NCI-H1694 (cell line): ENCODE data around the gene KATNAL2.
"Not testable (repeated sequence)": the region's sequence is repeated elsewhere in the genome, so short reads cannot be mapped to it uniquely, and the experiment has no call there.

Experiments used
- DNase-seq: peaks from one replicate; lab custom pipeline; 2025; lab: John Stamatoyannopoulos, UW

The KATNAL2 gene

GRCh38 chr18:47034591-47034990, 117.2 kb downstream of the KATNAL2 start:
- DNase-seq = not testable (repeated sequence)

GRCh38 chr18:47035156-47035671, 117.8 kb downstream of the KATNAL2 start, which contains the start of gene ELOA2:
TSS of gene ELOA2 (minus strand) at chr18:47035621. CDS start at chr18:47035264, 357 bp downstream.
- DNase-seq = no peak

DNA sequence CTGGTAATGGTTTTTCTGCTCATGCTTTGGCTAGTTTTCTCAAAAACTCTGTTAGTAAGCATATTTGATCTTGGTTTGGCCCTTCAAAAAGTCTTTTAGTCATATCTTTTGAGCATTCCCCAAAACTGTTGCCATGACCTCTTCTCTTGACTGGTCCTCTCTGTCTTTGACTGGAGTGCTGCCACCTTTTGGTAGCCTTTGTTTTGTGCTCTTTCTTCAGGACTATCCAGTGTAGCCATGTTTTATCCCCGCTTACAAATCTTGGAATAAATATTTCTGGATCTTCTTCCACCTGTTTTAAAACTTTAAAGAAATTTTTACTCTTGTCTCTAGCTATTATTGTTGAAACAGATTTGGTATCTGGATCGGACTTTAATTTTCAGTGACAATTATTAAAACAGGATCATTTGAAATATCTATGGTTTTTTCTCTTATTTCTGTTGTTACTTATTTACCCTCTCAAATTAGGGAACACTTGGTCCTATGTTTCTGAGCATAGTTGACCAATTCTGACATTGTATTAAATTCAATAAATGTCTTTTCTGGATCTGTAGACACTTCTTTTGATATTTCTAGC, 119.0 kb downstream of the KATNAL2 start:
- peak; percentile 0 for DNase-seq

DNA sequence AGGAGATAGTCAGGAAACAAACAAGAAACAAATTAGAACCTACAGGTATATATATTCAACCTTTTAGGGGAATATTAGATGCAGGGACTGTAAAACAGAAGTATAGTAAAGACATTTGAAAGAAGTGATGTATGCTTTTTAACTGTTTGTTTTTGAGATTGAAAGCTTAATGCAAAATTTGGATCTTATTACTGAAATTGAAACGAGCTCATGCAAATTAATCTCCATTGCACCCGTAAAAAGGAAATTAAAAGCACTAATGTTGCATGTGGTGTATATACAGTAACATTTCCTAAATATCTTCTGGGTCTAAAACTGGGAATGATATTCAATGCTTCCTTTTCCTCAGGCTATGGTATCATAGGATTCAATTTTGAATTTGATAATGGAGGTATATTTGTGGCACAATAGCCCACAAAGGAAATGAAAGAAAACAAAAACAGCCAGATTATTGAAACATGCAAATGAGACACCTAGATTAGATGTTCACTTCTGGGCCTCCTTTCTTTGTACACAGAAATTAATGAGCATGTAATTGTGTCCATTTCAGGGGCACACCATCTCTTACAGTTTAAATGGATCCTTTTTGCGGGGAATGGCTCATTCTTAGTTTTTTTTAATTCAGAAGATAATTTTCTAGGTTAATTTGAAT, 119.7 kb downstream of the KATNAL2 start:
- no peak for DNase-seq

- no peak for DNase-seq
These were observed 123.6 kb downstream of the KATNAL2 start for GRCh38 chr18:47040982-47041381.

GRCh38 chr18:47050468-47050867, 133.1 kb downstream of the KATNAL2 start:
- peak; percentile 16 for DNase-seq

GRCh38 chr18:47054369-47054768, 137.0 kb downstream of the KATNAL2 start:
- no peak for DNase-seq

DNA sequence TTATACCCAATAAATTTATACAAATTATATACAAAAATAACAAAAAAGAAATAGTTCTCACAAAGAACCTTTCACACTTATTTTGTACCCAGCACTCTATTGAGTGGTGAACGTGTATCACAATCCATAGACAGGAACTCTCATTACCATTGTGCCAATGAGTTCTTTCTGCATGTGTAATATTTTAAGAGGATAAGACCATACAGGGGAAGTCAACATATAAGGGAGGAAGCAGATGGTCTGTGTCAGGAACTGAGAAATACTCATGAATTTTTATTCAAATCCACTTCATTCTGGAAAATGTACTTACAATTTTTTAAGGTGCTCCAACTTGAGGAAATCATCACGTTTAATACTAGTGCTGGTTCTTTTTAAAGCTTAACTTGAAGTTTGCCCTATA, 145.1 kb downstream of the KATNAL2 start:
- no peak for DNase-seq

GRCh38 chr18:47063096-47063495, 145.7 kb downstream of the KATNAL2 start:
- no peak for DNase-seq

GRCh38 chr18:47067648-47068047, 150.2 kb downstream of the KATNAL2 start:
- DNase-seq = no peak

DNA sequence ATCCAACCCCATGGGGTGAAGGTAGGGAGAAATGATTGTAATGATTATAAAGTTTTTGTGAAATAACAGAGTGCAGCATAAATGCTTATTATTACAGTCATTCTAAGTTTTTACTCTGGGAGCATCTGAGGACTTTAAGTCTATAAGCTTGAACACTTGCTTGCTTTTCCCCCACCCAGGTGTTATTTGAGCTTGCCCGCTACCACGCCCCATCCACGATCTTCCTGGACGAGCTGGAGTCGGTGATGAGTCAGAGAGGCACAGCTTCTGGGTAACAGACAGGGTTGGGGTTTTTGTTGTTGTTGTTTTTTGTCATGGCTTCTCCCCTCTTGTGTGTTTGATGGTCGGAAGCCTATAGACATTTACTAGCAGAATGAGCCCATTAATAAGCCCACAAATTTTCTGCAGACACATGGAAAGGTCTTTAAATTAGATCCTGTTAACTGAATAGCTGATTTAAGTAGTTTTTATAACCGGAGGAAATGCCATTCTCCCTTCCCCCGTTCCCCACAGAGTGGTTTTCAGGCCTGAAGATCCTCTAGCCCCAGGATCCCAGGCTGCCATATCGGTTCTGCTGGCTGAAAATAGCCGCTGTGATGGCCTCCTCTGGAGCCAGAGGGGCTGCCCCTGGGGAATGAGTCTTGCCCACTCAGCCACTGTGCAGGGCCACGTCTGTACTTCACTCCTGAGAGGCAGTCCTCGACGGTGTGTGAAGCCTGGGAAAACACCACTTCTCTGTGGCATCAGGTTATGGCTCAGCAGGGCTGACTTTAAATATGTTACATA, 157.9 kb downstream of the KATNAL2 start:
- no peak for DNase-seq

DNA sequence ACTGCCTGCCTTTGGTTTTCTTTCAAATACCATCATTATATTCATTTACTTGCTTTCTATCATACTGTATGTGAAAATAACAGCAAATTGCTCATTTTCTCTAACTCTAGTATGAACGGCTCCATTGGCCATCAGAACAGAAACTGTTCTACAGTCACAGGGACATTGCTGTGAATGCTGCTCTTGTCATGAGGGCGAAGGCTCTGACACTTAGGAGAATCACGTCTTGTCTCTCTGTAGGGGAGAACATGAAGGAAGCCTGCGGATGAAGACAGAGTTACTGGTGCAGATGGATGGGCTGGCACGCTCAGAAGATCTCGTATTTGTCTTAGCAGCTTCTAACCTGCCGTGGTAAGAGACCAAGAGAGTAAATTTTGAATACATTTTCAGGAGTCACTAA, 159.7 kb downstream of the KATNAL2 start:
- DNase-seq = no peak

DNA sequence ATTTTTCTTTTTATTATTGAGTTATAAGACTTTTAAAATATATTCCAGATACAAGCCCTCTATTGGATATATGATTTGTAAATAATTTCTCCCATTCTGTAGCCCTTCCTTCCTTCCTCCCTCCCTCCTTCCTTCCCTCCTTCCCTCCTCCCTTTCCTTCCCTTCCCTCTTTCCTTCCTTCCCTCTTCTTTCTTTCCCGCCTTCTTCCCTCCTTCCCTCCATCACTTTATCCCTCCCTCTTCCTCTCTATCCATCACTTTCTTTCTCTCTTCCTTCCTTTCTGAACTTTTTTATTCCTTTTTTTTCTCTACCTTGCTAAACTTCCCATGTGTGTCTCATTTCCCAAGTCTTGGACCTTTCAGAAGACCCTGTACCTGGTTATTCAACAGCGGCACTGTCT, 163.5 kb downstream of the KATNAL2 start:
- DNase-seq = no peak

- no peak for DNase-seq
These were observed 164.2 kb downstream of the KATNAL2 start for GRCh38 chr18:47081578-47081977.

DNA sequence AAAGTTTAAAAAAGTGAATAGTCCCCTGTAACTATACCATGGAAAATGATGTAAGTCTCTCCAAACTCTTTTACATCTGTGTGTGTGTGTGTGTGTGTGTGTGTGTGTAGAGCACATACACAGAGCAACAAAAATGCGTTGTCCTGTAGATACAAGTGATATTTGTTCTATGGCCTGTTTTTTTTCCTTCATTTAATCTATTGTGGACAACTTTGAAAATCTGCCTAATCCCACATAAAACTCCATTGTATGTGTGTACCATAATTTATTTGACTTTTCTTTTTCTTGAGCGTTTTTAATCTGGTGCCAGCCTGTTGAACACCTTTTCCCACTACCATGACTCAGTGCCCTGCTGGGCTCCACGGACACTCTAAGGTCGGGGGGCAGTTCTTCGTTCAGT, 170.3 kb downstream of the KATNAL2 start:
- no peak for DNase-seq

GRCh38 chr18:47095810-47096209, 178.4 kb downstream of the KATNAL2 start:
- DNase-seq = no peak

DNA sequence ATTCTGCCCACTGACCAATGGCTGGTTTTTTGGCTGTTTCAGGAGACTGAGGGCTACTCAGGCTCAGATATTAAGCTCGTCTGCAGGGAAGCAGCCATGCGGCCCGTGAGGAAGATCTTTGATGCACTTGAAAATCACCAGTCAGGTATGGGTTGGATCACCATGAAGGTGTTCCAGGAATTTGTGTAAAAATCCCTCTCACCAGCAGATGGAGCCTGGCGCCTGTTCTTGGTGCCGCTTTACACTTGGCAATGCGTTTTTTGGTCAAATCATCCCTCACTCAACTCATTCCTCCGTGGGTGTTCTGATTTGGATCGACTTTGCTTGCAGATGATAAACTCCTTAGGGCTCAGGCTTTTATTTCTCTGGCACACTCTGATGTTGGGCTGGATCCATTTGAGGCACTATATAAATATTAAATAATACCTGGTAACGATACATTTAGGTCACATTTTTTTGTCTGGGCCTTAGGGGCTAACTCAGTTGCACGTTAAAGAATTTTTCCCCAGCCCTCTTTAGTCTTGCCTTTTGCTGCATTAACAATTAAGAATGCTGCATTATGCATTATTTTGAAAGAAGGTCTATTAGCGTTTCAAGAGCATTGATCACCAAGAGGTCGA, 182.9 kb downstream of the KATNAL2 start:
- DNase-seq = peak; percentile 30

- no peak for DNase-seq
These were observed 191.0 kb downstream of the KATNAL2 start for GRCh38 chr18:47108373-47108772.

DNA sequence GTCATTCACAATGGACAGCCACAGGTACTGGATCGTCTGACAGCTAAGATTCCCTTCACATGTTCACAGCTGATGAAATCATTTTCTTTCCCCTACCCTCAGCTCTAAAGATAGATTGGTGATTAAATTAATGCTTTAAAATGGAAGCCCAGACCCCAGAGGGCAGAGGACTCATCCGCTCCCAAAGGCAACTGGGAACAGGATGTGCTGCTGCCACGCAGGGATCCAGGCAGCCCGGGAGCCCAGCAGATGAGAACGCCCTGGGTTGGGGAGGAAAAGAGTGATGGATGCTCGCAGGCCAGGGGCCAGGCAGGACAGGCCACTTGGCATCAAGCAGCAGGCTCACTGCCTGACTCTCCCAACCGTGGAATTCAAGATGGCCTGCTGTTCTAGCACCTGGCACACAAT, 191.6 kb downstream of the KATNAL2 start:
- no peak for DNase-seq

DNA sequence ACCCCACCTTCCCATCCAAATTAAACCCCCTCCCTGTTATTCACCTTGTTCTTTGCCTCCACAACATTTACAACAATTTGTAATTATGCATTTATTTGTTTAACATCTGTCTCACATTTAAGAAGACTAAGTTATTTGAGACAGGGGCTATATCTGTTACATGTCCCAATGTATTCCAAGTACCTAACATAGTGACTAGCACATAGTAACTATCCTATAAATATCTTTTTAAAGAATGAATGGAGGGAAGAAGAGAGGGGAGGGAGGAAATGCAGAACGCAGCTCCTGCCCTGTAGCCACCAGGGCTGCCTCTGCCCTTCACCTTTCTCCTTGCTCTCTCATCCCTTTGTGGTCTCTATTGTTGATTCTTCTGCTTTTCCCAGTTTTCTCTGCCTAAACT, 192.3 kb downstream of the KATNAL2 start:
- DNase-seq = no peak

GRCh38 chr18:47110492-47111274, 193.3 kb downstream of the KATNAL2 start:
- DNase-seq = no peak
